OCI-LY7 (cell line): ENCODE data around the gene ZNF732.

ENCODE experiments used
- EZH2phosphoT487 ChIP-seq: fragments of 200-600 bp; sonication (generic); IDR thresholded peaks from 2 replicates; pipeline ENCODE4 v1.6.1; 2018; ENCODE audit warnings: low read depth, borderline replicate concordance, mild to moderate bottlenecking, mixed run types, antibody characterized with exemption, low read length, moderate library complexity, mixed read lengths
- TF ChIP-seq, protein P1 (sequence below): fragments of 200-600 bp; sonication (generic); conservative IDR thresholded peaks from 2 replicates; pipeline ENCODE4 v1.5.1; 2014; ENCODE audit warnings: mild to moderate bottlenecking, antibody characterized with exemption, low read length, moderate library complexity, mixed read lengths

DNA sequence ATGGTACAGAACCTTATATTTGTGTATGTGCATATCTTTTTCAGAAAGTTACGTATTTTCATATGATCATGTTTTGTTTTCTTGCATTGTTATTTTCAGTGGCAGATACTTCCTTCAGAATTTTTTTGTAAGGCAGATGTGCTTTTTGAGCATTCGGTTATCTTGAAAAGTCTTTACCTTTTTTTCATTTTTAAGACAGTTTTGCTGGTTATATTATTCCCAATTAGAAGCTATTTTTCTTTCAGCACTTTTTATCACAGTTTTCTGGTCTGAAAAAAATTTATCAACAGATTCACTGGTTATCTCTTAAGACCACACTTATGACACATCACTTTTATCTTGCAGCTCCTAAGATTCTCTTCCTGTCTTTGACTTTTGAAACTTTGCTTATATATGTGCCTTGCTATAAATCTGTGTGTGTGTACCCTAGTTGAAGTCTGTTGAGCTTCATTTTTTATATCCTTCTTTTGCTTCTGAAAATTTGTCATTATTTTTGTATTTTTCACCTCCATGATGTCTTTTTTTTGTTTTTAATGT is 53.1 kb downstream of the ZNF732 start:
- TF ChIP-seq, protein P1, sequence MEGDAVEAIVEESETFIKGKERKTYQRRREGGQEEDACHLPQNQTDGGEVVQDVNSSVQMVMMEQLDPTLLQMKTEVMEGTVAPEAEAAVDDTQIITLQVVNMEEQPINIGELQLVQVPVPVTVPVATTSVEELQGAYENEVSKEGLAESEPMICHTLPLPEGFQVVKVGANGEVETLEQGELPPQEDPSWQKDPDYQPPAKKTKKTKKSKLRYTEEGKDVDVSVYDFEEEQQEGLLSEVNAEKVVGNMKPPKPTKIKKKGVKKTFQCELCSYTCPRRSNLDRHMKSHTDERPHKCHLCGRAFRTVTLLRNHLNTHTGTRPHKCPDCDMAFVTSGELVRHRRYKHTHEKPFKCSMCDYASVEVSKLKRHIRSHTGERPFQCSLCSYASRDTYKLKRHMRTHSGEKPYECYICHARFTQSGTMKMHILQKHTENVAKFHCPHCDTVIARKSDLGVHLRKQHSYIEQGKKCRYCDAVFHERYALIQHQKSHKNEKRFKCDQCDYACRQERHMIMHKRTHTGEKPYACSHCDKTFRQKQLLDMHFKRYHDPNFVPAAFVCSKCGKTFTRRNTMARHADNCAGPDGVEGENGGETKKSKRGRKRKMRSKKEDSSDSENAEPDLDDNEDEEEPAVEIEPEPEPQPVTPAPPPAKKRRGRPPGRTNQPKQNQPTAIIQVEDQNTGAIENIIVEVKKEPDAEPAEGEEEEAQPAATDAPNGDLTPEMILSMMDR: no peak
- no peak for TF ChIP-seq EZH2phosphoT487
